HTR-8/SVneo (cell line): ENCODE data around the gene UNC5B.

Source experiments
- DNase-seq: peaks from one replicate; pipeline ENCODE4 v3.0.0; 2011; ENCODE audit warnings: low spot score, mixed read lengths; ENCODE audit not compliant: insufficient read length
- FAIRE-seq: peaks from 2 replicates; lab custom pipeline; 2011; peaks lifted over from hg19 to GRCh38; lab: Jason Lieb, UNC

The UNC5B gene

GRCh38 chr10:71307469-71308085 lies 95.2 kb downstream of the UNC5B start:
- FAIRE-seq (no peak), DNase-seq (no peak)

- no peak for DNase-seq
- no peak for FAIRE-seq
Observed at GRCh38 chr10:71308244-71308643, 95.9 kb downstream of the UNC5B start.

GRCh38 chr10:71308985-71309384 lies 96.6 kb downstream of the UNC5B start:
- no peak for DNase-seq
- no peak for FAIRE-seq

GRCh38 chr10:71309919-71310318 lies 97.5 kb downstream of the UNC5B start:
- no peak for DNase-seq
- FAIRE-seq: no peak

- DNase-seq: no peak
- FAIRE-seq: no peak
Observed at GRCh38 chr10:71312220-71312619, 99.8 kb downstream of the UNC5B start.

- no peak for DNase-seq
- FAIRE-seq: no peak
Observed at GRCh38 chr10:71312811-71313789, 100.7 kb downstream of the UNC5B start.

- FAIRE-seq (no peak), DNase-seq (peak; percentile 73)
Observed at GRCh38 chr10:71314028-71314693, 101.8 kb downstream of the UNC5B start.

- no peak for DNase-seq
- FAIRE-seq: no peak
Observed at GRCh38 chr10:71314694-71315225, 102.4 kb downstream of the UNC5B start.

- no peak for FAIRE-seq
- DNase-seq: no peak
Observed at GRCh38 chr10:71316056-71316785, 103.9 kb downstream of the UNC5B start.

GRCh38 chr10:71316786-71317160 lies 104.4 kb downstream of the UNC5B start:
- DNase-seq (no peak), FAIRE-seq (no peak)

- FAIRE-seq (no peak), DNase-seq (no peak)
Observed at GRCh38 chr10:71317739-71318138, 105.4 kb downstream of the UNC5B start.

- DNase-seq (peak; percentile 79), FAIRE-seq (peak; percentile 80)
Observed at GRCh38 chr10:71319042-71319799, 106.9 kb downstream of the UNC5B start, which contains the start of gene SLC29A3. SLC29A3 (plus strand) TSS chr10:71319259; CDS start chr10:71319310, 51 bp downstream.

GRCh38 chr10:71319800-71320392 lies 107.5 kb downstream of the UNC5B start:
- FAIRE-seq (no peak), DNase-seq (no peak)

GRCh38 chr10:71320592-71320991 lies 108.2 kb downstream of the UNC5B start:
- FAIRE-seq (no peak), DNase-seq (no peak)

- FAIRE-seq (no peak), DNase-seq (no peak)
Observed at GRCh38 chr10:71321386-71321785, 109.0 kb downstream of the UNC5B start.

GRCh38 chr10:71323407-71323806 lies 111.0 kb downstream of the UNC5B start:
- FAIRE-seq: no peak
- peak; percentile 30 for DNase-seq

- DNase-seq: no peak
- no peak for FAIRE-seq
Observed at GRCh38 chr10:71324743-71325142, 112.4 kb downstream of the UNC5B start.

- no peak for DNase-seq
- FAIRE-seq: no peak
Observed at GRCh38 chr10:71325267-71325666, 112.9 kb downstream of the UNC5B start.

GRCh38 chr10:71326464-71326881 lies 114.1 kb downstream of the UNC5B start:
- FAIRE-seq (no peak), DNase-seq (no peak)
